DMS 273 (cell line): ENCODE results near the gene ZHX3.
"Not testable (repeated sequence)": the region's sequence is repeated elsewhere in the genome, so short reads cannot be mapped to it uniquely, and the experiment has no call there.

Source experiments
- DNase-seq: peaks from one replicate; lab custom pipeline; 2025; ENCODE audit not compliant: unreplicated experiment; lab: John Stamatoyannopoulos, UW

ZHX3 gene

DNA sequence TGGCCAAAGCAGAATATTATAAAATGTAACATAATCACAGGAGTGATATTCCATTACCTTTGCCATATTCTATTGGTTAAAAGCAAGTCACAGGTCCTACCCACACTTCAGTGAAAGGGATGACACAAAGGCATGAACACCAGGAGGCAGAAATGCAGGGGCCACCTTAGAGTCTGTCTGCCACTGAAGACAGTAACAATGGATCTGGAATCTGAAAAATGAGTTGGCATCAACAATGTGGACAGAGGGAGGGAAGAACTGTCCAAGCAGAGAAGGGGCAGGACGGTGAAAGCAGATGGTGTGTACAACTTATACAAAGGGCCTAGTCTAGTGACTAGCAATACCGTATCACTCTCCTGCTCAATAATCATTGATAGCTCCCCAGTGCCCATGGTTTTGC lies 16.5 kb upstream of the ZHX3 start:
- no peak for DNase-seq

- DNase-seq = no peak
Observed at GRCh38 chr20:41331731-41332130, 14.2 kb upstream of the ZHX3 start.

DNA sequence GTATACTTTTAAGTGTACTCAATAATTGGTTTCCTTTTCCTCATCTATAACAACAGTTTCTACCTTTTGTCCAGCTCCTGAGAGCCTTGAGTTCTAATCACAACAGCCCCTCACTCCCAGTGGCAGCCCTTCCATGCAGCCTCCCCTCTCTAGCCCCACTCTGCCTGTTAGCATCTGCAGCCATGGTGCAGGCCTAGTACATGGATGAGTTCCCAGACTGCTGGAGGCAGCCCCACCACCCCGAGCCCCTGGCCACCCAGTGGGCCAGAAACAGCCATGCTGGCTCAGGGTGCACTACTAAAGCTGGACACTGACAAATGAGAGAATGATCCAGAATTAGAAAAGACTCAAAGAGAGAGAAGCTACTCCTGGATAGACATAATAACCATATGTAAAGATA lies 13.4 kb upstream of the ZHX3 start:
- DNase-seq = no peak

DNA sequence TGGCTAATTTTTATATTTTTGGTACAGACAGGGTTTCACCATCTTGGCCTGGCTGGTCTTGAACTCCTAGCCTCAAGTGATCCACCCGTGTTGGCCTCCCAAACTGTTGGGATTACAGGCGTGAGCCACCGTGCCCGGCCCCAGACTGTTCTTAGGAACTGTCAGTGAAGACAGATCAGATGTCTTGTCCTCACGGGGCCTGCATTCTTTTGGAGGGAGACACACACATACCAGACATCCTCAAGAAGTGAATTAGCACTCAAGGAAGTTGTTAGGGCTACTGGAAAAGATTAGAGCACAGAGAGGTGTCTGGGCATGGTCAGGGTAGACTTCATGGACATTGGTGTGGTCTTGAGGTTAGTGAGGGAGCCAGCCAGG lies 12.8 kb upstream of the ZHX3 start:
- DNase-seq = no peak

GRCh38 chr20:41329435-41330342 lies 12.2 kb upstream of the ZHX3 start:
- no peak for DNase-seq

DNA sequence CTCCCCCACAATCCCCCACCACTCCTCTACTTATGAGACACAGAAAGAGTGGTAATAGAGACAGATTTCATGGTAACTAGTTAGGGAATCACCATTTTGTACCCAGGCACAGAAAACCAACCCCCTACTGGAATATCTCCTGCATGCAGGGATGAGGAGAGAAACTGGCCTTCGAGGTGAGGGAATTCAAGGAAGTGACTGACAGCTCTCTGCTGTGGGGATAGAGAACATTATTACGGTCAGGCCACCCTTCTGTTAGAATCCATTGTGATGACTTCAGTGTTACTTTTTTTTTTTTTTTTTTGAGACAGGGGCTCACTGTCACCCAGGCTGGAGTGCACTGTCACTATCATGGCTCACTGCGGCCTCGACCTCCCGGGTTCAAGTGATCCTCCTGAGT lies 9.6 kb upstream of the ZHX3 start:
- DNase-seq = no peak

GRCh38 chr20:41320976-41321375 lies 3.4 kb upstream of the ZHX3 start:
- DNase-seq = no peak

DNA sequence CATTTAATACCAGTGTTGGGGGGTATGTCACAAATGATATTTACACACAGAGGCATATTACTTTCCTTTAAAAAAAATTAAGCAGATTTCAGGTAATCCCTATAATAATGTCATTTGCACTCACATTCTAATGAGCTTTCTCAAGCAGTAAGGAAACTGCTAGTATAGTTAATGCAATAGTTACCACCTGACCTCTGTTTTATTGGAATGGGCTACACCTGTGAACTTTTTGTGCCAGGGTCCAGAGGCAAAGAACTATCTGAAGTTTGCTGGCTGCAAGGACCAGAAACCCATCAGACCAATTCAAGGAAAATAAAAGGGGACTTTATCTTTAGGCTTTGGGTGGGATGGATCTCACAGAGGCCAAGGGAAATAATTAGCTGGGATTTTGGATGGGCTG lies 2.9 kb upstream of the ZHX3 start:
- DNase-seq = no peak

GRCh38 chr20:41318271-41318649 lies 729 bp upstream of the ZHX3 start:
- no peak for DNase-seq

GRCh38 chr20:41316602-41317545 lies 657 bp downstream of the ZHX3 start:
- peak; percentile 88 for DNase-seq

GRCh38 chr20:41316051-41316450 lies 1.5 kb downstream of the ZHX3 start:
- DNase-seq = peak; percentile 27

DNA sequence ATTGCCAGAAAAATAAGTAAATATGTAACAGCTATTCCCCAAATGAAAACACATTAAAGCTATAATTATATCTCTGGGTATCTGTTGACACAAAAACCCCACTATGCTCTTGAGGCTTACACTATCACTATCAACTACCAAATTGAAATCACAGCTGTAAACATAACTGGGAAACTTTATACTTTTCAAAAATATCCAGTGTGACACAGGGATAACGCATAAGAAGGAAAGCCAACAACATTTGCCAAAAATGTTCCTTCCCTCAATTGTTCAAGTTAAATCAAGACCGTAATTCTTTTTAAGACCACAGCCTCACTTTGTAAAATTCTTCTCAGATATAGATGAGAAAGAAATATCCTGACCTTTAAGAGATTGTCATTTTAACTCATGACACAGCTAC lies 3.1 kb downstream of the ZHX3 start:
- no peak for DNase-seq

DNA sequence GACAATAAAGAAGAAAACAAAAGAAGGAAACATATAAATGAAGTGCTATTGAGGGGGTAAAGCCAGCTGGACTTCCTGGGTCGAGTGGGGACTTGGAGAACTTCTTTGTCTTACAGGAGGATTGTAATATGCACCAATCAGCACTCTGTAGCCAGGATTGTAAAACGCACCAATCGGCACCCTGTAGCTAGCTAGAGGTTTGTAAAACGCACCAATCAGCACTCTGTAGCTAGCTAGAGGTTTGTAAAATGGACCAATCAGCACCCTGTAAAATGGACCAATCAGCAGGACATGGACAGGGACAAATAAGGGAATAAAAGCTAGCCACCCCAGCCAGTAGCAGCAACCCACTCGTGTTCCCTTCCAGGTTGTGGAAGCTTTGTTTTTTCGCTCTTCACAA lies 5.5 kb downstream of the ZHX3 start:
- DNase-seq = not testable (repeated sequence)

DNA sequence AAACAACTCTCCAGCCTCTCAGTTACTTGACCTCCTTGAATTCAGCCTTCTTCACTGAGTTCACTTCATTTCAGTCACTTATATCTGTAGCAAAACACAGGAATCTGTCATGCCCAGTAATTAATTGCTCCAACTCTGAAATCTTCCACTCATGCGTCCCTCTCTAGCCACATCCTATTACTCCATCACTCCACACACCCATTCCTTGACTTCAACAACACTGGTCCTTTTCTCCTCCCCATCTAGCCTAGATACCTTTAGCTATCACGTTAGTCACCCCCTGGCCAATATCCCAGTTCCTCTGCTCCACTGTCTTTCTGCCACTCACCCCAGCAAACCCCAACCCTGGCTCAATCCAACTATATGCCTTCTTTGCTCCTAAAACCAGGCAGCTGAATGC lies 7.7 kb downstream of the ZHX3 start:
- DNase-seq = no peak

GRCh38 chr20:41308726-41309413 lies 8.7 kb downstream of the ZHX3 start:
- no peak for DNase-seq

DNA sequence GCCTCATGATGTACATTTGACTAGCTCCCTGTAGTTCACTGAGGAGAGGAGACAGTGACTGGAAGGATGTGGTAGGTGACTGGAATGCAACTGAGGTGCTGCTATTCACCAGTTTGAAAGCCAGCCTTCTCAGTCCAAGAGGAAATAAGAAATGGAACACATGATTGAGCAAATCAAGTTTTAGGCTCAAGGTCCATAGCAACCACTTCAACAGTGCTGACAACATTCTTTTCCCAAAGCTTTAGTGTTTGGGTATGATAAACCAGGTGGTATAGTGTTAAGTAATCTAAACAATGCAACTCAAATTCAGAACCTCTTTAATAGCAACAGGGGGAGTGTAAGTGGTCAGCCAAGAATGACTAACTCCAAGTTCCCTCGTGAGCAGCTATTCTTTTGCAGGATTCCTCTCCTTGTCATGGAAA lies 9.2 kb downstream of the ZHX3 start:
- DNase-seq = no peak

DNA sequence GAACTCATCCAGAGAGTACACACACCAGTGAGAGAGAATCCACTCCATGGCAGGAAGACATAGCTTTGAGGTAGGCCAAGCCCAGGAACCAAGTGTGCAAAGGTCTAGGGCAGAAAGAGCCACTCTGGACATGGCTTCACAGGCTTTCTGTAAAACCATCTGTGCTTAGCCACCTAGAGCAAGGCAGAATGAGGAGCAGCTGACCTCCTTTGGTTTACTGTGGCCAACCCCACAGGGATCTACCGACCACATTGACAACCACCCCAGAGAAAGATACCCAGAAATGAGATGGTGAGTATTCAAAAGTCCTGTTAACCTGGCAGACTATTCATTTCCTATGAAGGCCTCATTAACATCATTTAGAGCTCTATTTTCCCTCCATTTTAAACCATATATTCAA lies 10.5 kb downstream of the ZHX3 start:
- DNase-seq = no peak

- no peak for DNase-seq
Observed at GRCh38 chr20:41306061-41306727, 11.3 kb downstream of the ZHX3 start.

DNA sequence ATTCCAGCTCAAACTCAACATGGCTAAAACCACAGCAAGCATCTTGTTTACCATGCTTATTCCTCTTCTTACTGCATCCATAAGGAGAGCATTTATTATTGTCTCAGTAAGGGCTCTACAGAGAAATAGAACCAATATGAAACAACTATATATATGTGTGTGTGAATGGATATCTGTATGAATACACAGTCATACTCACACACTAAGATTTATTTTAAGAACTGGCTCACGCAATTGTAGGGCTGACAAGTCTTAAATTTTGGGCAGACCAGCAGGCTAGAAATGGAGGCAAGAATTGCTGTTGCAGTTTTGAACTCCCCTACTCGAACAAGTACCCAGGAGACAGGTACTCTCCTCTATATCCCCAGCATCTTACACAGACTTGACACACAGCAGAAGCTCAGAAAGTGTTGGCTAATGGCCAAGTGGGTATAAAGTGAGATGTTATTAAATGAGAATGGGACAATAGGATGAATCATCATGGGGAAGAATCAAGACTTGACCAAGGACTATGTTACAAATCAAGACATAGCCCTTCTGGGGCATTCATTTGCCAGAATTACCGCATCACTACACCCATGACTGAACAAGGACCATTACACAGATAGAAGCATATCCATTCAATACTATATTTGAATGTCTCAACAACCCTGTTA lies 13.0 kb downstream of the ZHX3 start:
- DNase-seq = no peak

- DNase-seq = no peak
Observed at GRCh38 chr20:41304002-41304401, 13.5 kb downstream of the ZHX3 start.
